Measurements from ENCODE around the gene CDC25B. TPM values are rescaled to one million over a fixed set of nuclear protein-coding genes. Genes with fewer than 3 reads are reported as not detected.

The CDC25B gene
- total and polyA plus RNA-seq, 2 of the 13 experiments (the other 11 are each of a cell fraction or from before 2014, with no cell fraction given) = 14.5 to 19.4 TPM

- TF ChIP-seq ZBTB39 (CRISPR knock-in tag; IDR thresholded peaks at IDR 0.05) = peak; percentile 46; the same call in 1 of the 2 replicates
- TF ChIP-seq SIN3A (IDR thresholded peaks at IDR 0.05; ENCODE audit: borderline replicate concordance, low read depth, low read length) = peak; percentile 25; the same call in 1 of the 2 replicates
- no peak for TF ChIP-seq ZBTB8A (CRISPR knock-in tag; IDR thresholded peaks at IDR 0.05; ENCODE audit: borderline replicate concordance, low read depth)
- TF ChIP-seq GATAD1 (CRISPR knock-in tag; IDR thresholded peaks at IDR 0.05) = 0 out of 2 replicates have a peak, but pooled peaks have one; percentile 22
- TF ChIP-seq ZNF556 (CRISPR knock-in tag; IDR thresholded peaks at IDR 0.05; ENCODE audit: borderline replicate concordance) = peak; percentile 68; the same call in 1 of the 2 replicates
- peak; percentile 59; the same call in 1 of the 2 replicates for TF ChIP-seq ZNF547 (CRISPR knock-in tag; IDR thresholded peaks at IDR 0.05)
- TF ChIP-seq HNRNPK (IDR thresholded peaks at IDR 0.05; ENCODE audit: low read depth, low read length, poor library complexity, severe bottlenecking) = peak; percentile 79
- no peak for TF ChIP-seq ZNF567 (CRISPR knock-in tag; IDR thresholded peaks at IDR 0.05; ENCODE audit: borderline replicate concordance)
- peak; percentile 44; the same call in 1 of the 2 replicates for TF ChIP-seq TGIF2 (CRISPR knock-in tag; IDR thresholded peaks at IDR 0.05)
- TF ChIP-seq POLR2A (IDR thresholded peaks at IDR 0.05; ENCODE audit: insufficient read depth in 1 of 2, low read depth in 2 of 2, low read length in 2 of 2) = 0 out of 4 replicates have a peak, but pooled peaks of 1 of the 2 experiments have one; percentile 11
- peak; percentile 42 for TF ChIP-seq HOXD1 (CRISPR knock-in tag; IDR thresholded peaks at IDR 0.05)
- TF ChIP-seq ZSCAN25 (CRISPR knock-in tag; IDR thresholded peaks at IDR 0.05) = peak; percentile 64
- 0 out of 2 replicates have a peak, but pooled peaks have one; percentile 42 for TF ChIP-seq ZMYM3 (CRISPR knock-in tag; IDR thresholded peaks at IDR 0.05)
- TF ChIP-seq ZC3H13 (CRISPR knock-in tag; IDR thresholded peaks at IDR 0.05) = 0 out of 2 replicates have a peak, but pooled peaks have one; percentile 14
- TF ChIP-seq, protein P1, sequence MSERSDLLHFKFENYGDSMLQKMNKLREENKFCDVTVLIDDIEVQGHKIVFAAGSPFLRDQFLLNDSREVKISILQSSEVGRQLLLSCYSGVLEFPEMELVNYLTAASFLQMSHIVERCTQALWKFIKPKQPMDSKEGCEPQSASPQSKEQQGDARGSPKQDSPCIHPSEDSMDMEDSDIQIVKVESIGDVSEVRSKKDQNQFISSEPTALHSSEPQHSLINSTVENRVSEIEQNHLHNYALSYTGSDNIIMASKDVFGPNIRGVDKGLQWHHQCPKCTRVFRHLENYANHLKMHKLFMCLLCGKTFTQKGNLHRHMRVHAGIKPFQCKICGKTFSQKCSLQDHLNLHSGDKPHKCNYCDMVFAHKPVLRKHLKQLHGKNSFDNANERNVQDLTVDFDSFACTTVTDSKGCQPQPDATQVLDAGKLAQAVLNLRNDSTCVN (CRISPR knock-in tag; IDR thresholded peaks at IDR 0.05; ENCODE audit: borderline replicate concordance) = no peak
- TF ChIP-seq ZSCAN12 (CRISPR knock-in tag; IDR thresholded peaks at IDR 0.05) = no peak
- TF ChIP-seq ZNF274 (CRISPR knock-in tag; IDR thresholded peaks at IDR 0.05) = peak; percentile 49; the same call in 1 of the 2 replicates
- peak; percentile 84 for TF ChIP-seq MTA1 (CRISPR knock-in tag; IDR thresholded peaks at IDR 0.05; ENCODE audit: borderline replicate concordance)
- TF ChIP-seq, protein P2, sequence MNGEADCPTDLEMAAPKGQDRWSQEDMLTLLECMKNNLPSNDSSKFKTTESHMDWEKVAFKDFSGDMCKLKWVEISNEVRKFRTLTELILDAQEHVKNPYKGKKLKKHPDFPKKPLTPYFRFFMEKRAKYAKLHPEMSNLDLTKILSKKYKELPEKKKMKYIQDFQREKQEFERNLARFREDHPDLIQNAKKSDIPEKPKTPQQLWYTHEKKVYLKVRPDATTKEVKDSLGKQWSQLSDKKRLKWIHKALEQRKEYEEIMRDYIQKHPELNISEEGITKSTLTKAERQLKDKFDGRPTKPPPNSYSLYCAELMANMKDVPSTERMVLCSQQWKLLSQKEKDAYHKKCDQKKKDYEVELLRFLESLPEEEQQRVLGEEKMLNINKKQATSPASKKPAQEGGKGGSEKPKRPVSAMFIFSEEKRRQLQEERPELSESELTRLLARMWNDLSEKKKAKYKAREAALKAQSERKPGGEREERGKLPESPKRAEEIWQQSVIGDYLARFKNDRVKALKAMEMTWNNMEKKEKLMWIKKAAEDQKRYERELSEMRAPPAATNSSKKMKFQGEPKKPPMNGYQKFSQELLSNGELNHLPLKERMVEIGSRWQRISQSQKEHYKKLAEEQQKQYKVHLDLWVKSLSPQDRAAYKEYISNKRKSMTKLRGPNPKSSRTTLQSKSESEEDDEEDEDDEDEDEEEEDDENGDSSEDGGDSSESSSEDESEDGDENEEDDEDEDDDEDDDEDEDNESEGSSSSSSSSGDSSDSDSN (CRISPR knock-in tag; IDR thresholded peaks at IDR 0.05) = peak; percentile 83
- TF ChIP-seq RAD21 (CRISPR knock-in tag; IDR thresholded peaks at IDR 0.05) = peak; percentile 67
- TF ChIP-seq, protein P3, sequence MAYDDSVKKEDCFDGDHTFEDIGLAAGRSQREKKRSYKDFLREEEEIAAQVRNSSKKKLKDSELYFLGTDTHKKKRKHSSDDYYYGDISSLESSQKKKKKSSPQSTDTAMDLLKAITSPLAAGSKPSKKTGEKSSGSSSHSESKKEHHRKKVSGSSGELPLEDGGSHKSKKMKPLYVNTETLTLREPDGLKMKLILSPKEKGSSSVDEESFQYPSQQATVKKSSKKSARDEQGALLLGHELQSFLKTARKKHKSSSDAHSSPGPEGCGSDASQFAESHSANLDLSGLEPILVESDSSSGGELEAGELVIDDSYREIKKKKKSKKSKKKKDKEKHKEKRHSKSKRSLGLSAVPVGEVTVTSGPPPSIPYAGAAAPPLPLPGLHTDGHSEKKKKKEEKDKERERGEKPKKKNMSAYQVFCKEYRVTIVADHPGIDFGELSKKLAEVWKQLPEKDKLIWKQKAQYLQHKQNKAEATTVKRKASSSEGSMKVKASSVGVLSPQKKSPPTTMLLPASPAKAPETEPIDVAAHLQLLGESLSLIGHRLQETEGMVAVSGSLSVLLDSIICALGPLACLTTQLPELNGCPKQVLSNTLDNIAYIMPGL (CRISPR knock-in tag; IDR thresholded peaks at IDR 0.05; ENCODE audit: borderline replicate concordance in 1 of 2, low read depth in 1 of 2) = peak; percentile 8 to 90
These were observed 27.6 kb upstream of the CDC25B start (continued) for GRCh38 chr20:3768342-3769130.

Data from HepG2 (cell line).